Kidney epithelial cell (primary cell): ENCODE data around the gene DDX6. TPM values are rescaled to one million over a fixed set of nuclear protein-coding genes. Genes with fewer than 3 reads are reported as not detected.
"Not testable (repeated sequence)": the region's sequence is repeated elsewhere in the genome, so short reads cannot be mapped to it uniquely, and the experiment has no call there.

ENCODE experiments used
- DNase-seq: peaks from one replicate; pipeline ENCODE4 v3.0.0-alpha.2; 2010; ENCODE audit warnings: low read depth
- H3K27me3 ChIP-seq: 2 replicates; pipeline ENCODE4 v1.6.0; 2011; ENCODE audit warnings: low read length; ENCODE audit not compliant: control insufficient read depth, insufficient read depth
- H3K36me3 ChIP-seq: 2 replicates; pipeline ENCODE4 v1.5.1; 2011; ENCODE audit warnings: low read length; ENCODE audit not compliant: control insufficient read depth, insufficient read depth
- H3K4me3 ChIP-seq: 2 replicates; pipeline ENCODE4 v1.5.1; 2011; ENCODE audit warnings: low read depth, mild to moderate bottlenecking, control low read depth, low read length
- CTCF ChIP-seq: IDR thresholded peaks from 2 replicates; pipeline ENCODE4 v1.5.1; 2011; ENCODE audit warnings: mild to moderate bottlenecking, moderate library complexity, low read length, control low read depth, inconsistent platforms; ENCODE audit not compliant: insufficient read depth, poor library complexity, severe bottlenecking
- total RNA-seq: library from RNA; depleted of rRNA; stranded (reverse); fragments of >200 nt; gene quantifications from 2 replicates; pipeline ENCODE4 v1.2.3, GENCODE V29; 2015

DDX6 gene
- total RNA-seq, 1 donor from 2014 or later = 104 TPM

DNA sequence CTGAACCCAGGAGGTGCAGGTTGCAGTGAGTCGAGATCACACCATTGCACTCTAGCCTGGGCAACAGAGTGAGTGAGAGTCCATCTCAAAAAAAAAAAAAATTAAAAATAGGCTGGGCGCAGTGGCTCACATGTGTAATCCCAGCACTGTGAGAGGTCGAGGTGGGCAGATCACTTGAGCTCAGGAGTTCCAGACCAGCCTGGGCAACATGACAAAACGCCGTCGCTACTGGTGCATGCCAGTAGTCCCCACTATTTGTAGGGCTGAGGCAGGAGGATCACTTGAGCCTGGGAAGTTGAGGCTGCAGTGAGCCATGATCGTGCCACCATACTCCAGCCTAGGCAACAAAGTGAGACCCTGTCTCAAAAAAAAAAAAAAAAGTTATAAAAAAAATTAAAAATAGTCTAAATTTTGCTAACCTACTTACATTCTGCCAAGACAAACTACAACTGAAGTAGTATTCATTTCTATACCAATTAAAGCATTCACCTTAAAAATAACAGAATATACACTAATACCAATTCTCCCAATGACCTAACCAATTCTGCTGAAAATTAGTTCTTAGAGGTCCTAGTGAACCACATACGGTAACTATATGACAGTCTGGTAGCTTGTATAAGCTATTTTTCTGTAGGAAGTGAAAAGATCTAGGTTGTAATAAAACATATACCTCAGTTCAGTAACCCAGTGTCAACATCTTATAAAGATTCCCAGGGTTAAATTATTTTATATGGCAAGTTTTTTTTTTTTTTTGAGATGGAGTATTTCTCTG lies 7.1 kb downstream of the DDX6 start:
- no peak for DNase-seq
- no peak for TF ChIP-seq CTCF
- Histone ChIP-seq H3K27me3 (no peaks in the 10 kb centered on the region), H3K36me3 (no peaks in the 10 kb centered on the region), H3K4me3 (no peak overlapping the region)

GRCh38 chr11:118783324-118783723 lies 7.6 kb downstream of the DDX6 start:
- not testable (repeated sequence) for H3K27me3 ChIP-seq, DNase-seq, H3K36me3 ChIP-seq, H3K4me3 ChIP-seq

DNA sequence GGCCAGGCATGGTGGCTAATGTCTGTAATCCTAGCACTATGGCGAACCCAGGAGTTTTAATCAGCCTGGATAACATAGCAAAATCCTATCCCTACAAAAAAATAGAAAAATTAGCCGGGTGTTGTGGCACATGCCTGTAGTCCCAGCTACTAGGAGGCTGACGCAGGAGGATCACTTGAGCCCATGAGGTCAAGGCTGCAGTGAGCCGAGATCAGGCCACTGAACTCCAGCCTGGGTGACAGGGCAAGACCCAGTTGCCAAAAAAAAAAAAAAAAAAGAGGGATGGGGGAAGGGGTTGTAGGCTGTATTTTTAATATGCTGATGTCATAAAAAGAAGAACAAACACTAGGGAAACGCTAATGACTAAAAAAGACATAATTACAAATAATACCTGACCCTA lies 12.1 kb downstream of the DDX6 start:
- Histone ChIP-seq H3K4me3 (no peak overlapping the region), H3K27me3 (no peaks in the 10 kb centered on the region), H3K36me3 (no peaks in the 10 kb centered on the region)
- TF ChIP-seq CTCF = no peak
- no peak for DNase-seq

DNA sequence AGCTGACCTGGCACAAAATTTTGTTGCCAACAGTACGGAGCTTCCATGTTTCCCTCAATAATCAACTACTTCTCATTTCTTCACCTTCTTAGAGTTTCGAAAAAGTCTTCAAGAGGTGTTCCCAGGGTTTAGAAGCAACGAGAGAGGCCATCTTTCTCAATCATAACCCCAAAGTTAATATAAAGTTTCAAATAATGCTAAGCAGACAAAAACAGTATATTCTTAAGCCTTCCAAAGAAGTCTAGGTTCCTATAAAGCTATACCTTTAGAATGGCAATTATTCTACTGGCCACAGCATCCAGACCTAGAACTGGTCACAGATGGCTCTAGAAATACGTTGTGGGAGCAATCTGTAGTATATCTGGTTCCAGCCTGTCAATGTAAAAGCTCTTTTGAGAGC lies 16.9 kb downstream of the DDX6 start:
- no peak for DNase-seq
- H3K4me3 ChIP-seq = no peak overlapping the region
- H3K36me3 ChIP-seq = no peaks in the 10 kb centered on the region
- no peaks in the 10 kb centered on the region for H3K27me3 ChIP-seq
- TF ChIP-seq CTCF = no peak

DNA sequence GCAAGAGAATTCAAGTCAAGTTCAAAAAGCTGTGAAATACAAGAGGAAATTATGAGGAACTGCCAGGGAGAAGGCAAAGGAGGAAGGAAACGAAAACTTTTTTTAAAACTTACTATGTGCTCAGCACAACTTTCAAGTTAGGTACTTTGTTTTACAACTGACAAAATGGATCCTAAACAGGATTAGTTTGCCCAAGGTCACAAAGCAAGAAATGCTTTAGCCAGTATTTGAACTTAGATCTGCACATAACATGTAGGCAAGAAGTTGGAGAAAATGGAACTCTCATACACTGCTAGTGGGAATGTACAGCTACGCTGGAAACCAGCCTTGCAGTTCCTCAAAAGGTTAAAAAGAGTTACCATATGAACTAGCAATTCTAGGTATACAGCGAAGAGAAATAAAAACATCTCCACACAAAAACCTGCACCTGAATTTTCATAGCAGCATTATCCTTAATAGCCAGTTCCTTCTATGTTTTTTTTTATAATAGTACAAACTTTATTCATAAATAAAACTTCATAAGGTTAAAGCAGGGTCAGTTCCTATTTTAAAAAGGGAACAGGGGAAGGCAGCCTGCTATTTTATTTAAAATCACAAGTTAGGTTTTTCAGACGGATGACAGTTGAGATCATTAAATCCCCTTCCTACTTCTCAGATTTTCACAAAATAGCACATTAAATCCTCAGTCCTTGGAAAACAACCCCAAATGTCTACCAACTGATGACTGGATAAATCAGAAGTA lies 19.2 kb downstream of the DDX6 start:
- Histone ChIP-seq H3K4me3 (no peak overlapping the region), H3K36me3 (no peaks in the 10 kb centered on the region), H3K27me3 (no peaks in the 10 kb centered on the region)
- TF ChIP-seq CTCF = no peak
- no peak for DNase-seq

GRCh38 chr11:118768690-118769089 lies 22.3 kb downstream of the DDX6 start:
- Histone ChIP-seq H3K4me3 (no peak overlapping the region), H3K27me3 (no peaks in the 10 kb centered on the region), H3K36me3 (no peaks in the 10 kb centered on the region)
- no peak for TF ChIP-seq CTCF
- no peak for DNase-seq
